OCI-LY7 (cell line): Measurements from ENCODE around the gene RANBP9.

Experiments used
- EZH2phosphoT487 ChIP-seq: fragments of 200-600 bp; sonication (generic); IDR thresholded peaks from 2 replicates; pipeline ENCODE4 v1.6.1; 2018; ENCODE audit warnings: low read depth, borderline replicate concordance, mild to moderate bottlenecking, mixed run types, antibody characterized with exemption, low read length, moderate library complexity, mixed read lengths
- TF ChIP-seq, protein P1 (sequence below): fragments of 200-600 bp; sonication (generic); conservative IDR thresholded peaks from 2 replicates; pipeline ENCODE4 v1.5.1; 2014; ENCODE audit warnings: mild to moderate bottlenecking, antibody characterized with exemption, low read length, moderate library complexity, mixed read lengths

DNA sequence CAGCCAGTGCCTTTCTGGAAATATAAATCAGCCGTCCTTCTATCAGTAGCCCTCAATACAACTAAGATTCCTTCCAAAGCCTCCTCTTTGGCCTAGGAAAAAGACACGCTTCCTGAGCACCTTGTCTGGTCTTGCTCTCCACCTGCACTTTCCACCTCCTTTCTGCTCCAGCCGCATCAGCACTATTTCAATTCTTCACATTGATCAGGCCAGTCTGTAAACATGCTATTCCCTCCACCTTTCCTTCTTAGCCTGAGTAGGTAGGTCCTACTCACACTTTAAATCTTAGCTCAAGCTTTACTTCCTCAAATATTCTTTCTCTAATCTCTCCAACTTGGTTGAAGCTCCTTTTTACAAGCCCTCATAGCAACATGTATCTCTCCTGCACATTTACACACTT lies 11.4 kb downstream of the RANBP9 start:
- TF ChIP-seq, protein P1, sequence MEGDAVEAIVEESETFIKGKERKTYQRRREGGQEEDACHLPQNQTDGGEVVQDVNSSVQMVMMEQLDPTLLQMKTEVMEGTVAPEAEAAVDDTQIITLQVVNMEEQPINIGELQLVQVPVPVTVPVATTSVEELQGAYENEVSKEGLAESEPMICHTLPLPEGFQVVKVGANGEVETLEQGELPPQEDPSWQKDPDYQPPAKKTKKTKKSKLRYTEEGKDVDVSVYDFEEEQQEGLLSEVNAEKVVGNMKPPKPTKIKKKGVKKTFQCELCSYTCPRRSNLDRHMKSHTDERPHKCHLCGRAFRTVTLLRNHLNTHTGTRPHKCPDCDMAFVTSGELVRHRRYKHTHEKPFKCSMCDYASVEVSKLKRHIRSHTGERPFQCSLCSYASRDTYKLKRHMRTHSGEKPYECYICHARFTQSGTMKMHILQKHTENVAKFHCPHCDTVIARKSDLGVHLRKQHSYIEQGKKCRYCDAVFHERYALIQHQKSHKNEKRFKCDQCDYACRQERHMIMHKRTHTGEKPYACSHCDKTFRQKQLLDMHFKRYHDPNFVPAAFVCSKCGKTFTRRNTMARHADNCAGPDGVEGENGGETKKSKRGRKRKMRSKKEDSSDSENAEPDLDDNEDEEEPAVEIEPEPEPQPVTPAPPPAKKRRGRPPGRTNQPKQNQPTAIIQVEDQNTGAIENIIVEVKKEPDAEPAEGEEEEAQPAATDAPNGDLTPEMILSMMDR = no peak
- TF ChIP-seq EZH2phosphoT487 = no peak
